NT2/D1 (cell line): Measurements from ENCODE around the gene TSPEAR.

Source experiments
- SUZ12 ChIP-seq: IDR thresholded peaks from 2 replicates; pipeline ENCODE4 v1.6.1; 2011; ENCODE audit not compliant: insufficient read length, insufficient read depth; ENCODE audit errors: extremely low read depth
- YY1 ChIP-seq: IDR thresholded peaks from 2 replicates; pipeline ENCODE4 v1.6.1; 2011; ENCODE audit not compliant: insufficient read length, insufficient read depth
- ZNF274 ChIP-seq: IDR thresholded peaks from 2 replicates; pipeline ENCODE4 v1.6.1; 2011; ENCODE audit warnings: mild to moderate bottlenecking, low read depth, low read length

DNA sequence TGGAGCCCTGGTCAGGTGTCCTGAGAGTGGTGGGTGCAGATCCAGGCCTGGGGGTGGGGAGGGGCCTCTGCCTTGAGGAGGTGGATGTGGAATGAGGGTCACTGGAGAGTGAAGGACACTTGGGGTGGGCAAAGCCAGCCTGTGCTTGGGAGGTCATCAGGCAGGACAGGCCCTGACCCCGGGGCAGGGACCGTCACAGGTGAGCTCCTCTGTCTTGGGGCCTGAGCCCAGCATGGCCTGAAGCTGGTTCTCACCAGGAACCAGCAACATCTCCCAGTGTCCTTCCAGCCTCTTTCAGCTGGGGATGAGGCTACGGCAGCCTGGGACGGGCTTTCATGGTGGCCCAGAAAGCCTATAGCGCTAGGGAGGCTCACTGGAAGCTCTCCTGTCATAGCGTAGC, 159.2 kb downstream of the TSPEAR start:
- TF ChIP-seq YY1 (no peak), SUZ12 (no peak), ZNF274 (no peak)
